IPS-18a (cell line): ENCODE results near the gene IQSEC3.

Experiments used
- H3K27ac ChIP-seq: one replicate; pipeline ENCODE4 v1.5.1; 2013; ENCODE audit warnings: low read length
- H3K27me3 ChIP-seq: one replicate; pipeline ENCODE4 v1.6.1; 2013; ENCODE audit warnings: mild to moderate bottlenecking, low read length; ENCODE audit not compliant: control insufficient read depth, insufficient read depth
- H3K36me3 ChIP-seq: one replicate; pipeline ENCODE4 v1.6.1; 2013; ENCODE audit warnings: low read depth, low read length; ENCODE audit not compliant: control insufficient read depth
- H3K4me1 ChIP-seq: one replicate; pipeline ENCODE4 v1.6.1; 2013; ENCODE audit warnings: low read depth, low read length; ENCODE audit not compliant: control insufficient read depth
- H3K4me3 ChIP-seq: one replicate; pipeline ENCODE4 v1.5.1; 2013; ENCODE audit warnings: low read length
- H3K9ac ChIP-seq: one replicate; pipeline ENCODE4 v1.6.1; 2013; ENCODE audit warnings: mild to moderate bottlenecking, low read length, moderate library complexity
- H3K9me3 ChIP-seq: one replicate; pipeline ENCODE4 v1.6.1; 2013; ENCODE audit warnings: low read depth, low read length; ENCODE audit not compliant: control insufficient read depth

The IQSEC3 gene

DNA sequence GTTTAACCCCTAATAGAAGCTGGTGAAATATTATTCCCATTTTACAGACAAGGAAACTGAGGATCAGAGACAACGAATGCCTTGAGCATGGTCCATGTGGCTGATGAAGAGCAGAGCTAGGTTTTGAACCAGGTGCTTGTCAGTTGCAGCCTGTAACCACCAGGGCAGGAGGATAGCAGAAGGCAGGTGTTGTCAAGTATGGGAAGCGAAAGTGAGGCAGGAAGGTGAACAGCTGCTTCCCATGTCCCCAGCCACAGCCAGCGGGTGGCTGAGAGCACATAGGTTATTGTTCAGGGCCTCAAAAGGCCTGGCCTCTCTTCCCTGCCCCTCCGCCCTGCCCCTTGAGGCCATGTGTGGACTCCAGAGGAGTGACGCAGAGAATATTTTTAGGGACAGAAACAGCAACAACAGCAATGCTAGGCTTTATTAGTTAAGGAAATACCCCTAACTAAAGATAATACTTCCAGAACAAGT is 39.6 kb downstream of the IQSEC3 start:
- Histone ChIP-seq H3K9me3 (no peaks in the 10 kb centered on the region), H3K36me3 (no peaks in the 10 kb centered on the region), H3K4me3 (no peak overlapping the region), H3K9ac (no peak overlapping the region), H3K4me1 (peaks cover 29% of the 10 kb centered on the region), H3K27me3 (no peaks in the 10 kb centered on the region), H3K27ac (no peak overlapping the region)

DNA sequence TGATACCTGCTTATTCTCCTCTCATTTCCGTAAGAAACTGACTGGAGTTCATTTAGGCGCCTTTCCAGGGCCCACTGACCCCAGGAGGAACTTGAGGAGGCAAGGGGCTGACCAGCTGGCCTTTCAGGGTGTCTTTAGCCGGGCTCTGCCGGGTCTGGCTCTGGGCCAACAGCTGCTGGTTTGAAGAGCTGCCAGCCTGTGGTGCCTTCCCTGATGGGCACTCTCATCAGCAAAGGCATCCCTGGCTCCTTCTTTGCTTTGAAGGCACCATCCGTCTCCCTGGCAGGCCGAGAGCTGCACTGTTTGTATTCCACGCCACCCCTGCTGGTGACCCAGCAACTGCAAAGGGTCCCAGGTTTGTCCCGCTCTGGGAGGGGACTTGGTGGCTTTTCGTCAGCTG is 42.0 kb downstream of the IQSEC3 start:
- H3K4me1 ChIP-seq, result peaks cover 20% of the 10 kb centered on the region
- no peak overlapping the region for H3K27ac ChIP-seq
- no peak overlapping the region for H3K9ac ChIP-seq
- H3K36me3 ChIP-seq, result no peaks in the 10 kb centered on the region
- no peaks in the 10 kb centered on the region for H3K27me3 ChIP-seq
- H3K9me3 ChIP-seq, result no peaks in the 10 kb centered on the region
- no peak overlapping the region for H3K4me3 ChIP-seq

DNA sequence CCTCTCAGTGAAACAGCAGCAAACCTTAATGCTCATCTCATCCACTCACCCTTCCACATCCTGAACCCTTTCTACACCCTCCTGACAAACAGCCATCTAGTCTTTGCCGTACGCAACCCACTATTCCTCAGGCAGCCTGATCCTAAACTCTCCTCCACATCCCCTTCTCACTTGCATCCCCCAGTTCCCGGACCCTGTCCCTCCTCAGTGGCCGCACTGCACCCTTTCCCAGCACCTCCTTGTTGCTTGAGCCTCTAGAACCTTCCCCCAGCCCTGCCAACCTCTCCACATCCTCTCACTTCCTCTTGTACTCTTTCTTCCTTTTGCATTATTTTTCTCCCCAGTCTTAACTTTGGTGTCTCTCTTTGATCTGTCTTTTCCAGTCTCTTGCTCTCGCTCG is 42.9 kb downstream of the IQSEC3 start:
- Histone ChIP-seq H3K36me3 (no peaks in the 10 kb centered on the region), H3K9me3 (no peaks in the 10 kb centered on the region), H3K4me3 (no peak overlapping the region), H3K27ac (peak overlapping the region; percentile 29), H3K4me1 (peaks cover 15% of the 10 kb centered on the region), H3K9ac (no peak overlapping the region), H3K27me3 (no peaks in the 10 kb centered on the region)

DNA sequence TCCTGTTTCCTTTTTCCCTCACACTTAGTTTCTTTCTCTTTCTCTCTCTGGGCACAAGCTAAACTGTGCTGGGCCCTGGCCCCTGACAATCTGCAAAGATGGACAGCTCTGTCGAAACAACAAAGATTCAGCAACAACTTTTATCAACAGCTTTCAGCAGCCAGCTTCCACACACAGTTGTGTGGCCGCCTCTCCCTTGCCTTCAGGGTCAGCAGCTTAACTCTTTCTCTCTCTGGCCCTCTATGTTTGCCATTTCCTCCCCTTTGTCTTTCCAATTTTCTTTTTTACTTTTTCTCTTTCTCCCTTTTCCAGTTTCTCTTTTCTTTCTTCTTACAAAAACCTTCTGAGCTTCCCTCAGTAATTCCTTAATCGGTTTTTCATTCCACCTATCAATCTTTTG is 43.3 kb downstream of the IQSEC3 start:
- H3K4me3 ChIP-seq, result no peak overlapping the region
- peaks cover 15% of the 10 kb centered on the region for H3K4me1 ChIP-seq
- H3K27ac ChIP-seq, result peak overlapping the region; percentile 29
- no peaks in the 10 kb centered on the region for H3K27me3 ChIP-seq
- H3K9ac ChIP-seq, result no peak overlapping the region
- no peaks in the 10 kb centered on the region for H3K9me3 ChIP-seq
- H3K36me3 ChIP-seq, result no peaks in the 10 kb centered on the region

DNA sequence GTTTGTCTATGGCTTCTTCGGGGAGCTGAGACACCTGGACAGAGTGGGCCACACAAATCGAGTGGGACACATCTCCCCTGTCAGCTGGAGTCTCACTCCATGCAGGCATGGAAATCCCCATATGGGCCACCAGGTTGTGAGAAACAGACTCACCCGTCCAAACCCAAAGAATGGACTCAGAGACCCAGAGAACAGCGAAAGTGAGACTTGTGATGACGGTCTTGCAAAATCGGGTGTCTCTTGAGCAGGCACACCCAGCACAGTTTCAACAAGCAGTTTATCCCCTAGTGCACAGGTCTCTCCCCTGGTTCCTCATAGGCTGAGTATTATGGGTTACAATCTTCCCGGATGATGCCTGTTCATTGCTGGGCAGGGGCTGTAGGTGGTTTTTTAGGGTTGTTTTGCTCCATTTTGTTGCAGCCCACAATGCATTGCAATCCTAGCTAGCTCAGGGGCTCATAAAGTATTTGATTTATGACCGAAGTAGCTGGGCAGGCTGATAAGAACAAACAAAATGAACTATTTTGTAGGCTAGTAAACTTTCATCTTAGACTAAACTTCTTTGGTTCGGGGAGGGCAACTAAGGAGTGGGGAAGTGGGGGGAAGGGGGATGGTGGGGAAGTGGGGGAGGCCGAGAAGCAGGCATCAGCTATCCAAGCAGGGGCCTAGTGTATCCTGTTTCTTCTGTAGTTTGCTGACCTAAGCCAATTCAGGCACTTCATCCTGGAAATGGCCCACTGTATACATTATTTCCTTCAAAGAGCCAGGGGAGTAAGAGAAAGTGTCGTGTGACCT is 45.3 kb downstream of the IQSEC3 start:
- no peaks in the 10 kb centered on the region for H3K9me3 ChIP-seq
- peaks cover 15% of the 10 kb centered on the region for H3K4me1 ChIP-seq
- no peaks in the 10 kb centered on the region for H3K27me3 ChIP-seq
- H3K9ac ChIP-seq, result no peak overlapping the region
- no peaks in the 10 kb centered on the region for H3K36me3 ChIP-seq
- no peak overlapping the region for H3K4me3 ChIP-seq
- H3K27ac ChIP-seq, result no peak overlapping the region

DNA sequence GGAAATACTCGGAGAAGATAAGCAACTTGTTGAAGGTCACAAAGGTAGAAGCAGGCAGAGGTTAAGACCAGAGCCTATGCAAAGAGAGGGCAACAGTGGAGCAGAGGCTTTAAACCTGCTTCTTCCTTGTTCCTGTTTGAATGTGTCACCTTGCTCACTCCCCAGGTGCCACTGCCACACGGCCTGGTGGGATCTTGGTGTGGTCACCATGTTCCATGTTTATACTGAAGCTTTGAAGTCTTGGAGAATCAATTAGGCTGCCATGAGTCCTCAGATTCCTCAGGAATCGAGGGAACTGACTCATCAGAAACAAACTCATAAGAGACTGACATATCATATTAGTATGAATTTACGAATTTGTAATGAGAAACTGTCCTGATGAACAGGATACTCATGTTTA is 46.8 kb downstream of the IQSEC3 start:
- H3K27ac ChIP-seq, result no peak overlapping the region
- no peaks in the 10 kb centered on the region for H3K27me3 ChIP-seq
- H3K36me3 ChIP-seq, result no peaks in the 10 kb centered on the region
- H3K9me3 ChIP-seq, result no peaks in the 10 kb centered on the region
- peaks cover 15% of the 10 kb centered on the region for H3K4me1 ChIP-seq
- H3K4me3 ChIP-seq, result no peak overlapping the region
- no peak overlapping the region for H3K9ac ChIP-seq

DNA sequence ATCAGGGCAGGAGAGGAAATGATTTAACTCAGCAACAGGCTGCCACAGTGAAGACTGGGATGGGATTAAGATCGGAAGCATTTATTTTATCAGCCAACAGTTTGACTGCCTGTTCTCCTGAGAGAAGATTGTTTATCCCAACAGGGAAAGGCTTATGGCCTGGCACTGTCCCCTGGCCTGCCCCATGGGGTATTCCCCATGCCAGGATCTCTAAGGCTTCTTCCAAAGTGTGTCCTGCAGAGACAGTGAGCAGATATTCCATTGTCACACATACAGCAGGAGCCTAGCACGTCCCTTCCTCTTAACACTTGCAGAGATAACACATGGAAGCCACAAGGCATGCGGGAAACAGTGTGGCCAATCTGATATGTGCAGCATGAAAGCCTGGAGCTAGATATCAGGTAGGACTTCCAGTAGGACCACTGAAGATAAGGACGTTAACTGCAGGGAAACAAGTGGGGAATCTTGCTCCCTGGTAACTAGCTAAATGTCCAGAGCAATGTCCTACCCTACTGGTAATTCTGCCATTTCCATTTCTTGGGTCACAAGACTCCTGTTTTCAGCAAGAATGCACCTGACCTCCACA is 48.2 kb downstream of the IQSEC3 start:
- Histone ChIP-seq H3K27ac (no peak overlapping the region), H3K4me3 (no peak overlapping the region), H3K4me1 (peaks cover 9% of the 10 kb centered on the region), H3K9me3 (no peaks in the 10 kb centered on the region), H3K27me3 (no peaks in the 10 kb centered on the region), H3K9ac (no peak overlapping the region), H3K36me3 (no peaks in the 10 kb centered on the region)

DNA sequence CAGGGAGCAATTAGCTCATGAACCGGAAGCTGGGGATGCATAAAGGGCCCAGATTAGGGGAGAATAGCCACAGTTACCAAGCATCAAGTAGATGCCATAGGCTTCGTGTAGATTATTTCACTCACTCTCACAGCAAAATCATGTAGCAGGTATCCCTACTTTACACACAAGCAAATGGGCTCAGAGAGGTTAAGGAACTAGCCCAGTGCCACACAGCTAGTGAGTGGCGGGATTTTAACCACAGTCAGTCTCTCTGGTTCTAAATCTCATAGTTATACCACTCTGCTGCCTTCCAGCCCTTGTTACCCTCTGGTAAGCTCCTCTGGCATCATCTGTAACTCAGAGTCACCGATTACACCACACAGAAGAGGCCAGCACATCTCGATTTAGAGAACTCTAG is 49.0 kb downstream of the IQSEC3 start:
- no peaks in the 10 kb centered on the region for H3K36me3 ChIP-seq
- H3K9me3 ChIP-seq, result no peaks in the 10 kb centered on the region
- no peak overlapping the region for H3K27ac ChIP-seq
- no peak overlapping the region for H3K4me3 ChIP-seq
- peaks cover 1% of the 10 kb centered on the region for H3K4me1 ChIP-seq
- no peaks in the 10 kb centered on the region for H3K27me3 ChIP-seq
- H3K9ac ChIP-seq, result no peak overlapping the region

DNA sequence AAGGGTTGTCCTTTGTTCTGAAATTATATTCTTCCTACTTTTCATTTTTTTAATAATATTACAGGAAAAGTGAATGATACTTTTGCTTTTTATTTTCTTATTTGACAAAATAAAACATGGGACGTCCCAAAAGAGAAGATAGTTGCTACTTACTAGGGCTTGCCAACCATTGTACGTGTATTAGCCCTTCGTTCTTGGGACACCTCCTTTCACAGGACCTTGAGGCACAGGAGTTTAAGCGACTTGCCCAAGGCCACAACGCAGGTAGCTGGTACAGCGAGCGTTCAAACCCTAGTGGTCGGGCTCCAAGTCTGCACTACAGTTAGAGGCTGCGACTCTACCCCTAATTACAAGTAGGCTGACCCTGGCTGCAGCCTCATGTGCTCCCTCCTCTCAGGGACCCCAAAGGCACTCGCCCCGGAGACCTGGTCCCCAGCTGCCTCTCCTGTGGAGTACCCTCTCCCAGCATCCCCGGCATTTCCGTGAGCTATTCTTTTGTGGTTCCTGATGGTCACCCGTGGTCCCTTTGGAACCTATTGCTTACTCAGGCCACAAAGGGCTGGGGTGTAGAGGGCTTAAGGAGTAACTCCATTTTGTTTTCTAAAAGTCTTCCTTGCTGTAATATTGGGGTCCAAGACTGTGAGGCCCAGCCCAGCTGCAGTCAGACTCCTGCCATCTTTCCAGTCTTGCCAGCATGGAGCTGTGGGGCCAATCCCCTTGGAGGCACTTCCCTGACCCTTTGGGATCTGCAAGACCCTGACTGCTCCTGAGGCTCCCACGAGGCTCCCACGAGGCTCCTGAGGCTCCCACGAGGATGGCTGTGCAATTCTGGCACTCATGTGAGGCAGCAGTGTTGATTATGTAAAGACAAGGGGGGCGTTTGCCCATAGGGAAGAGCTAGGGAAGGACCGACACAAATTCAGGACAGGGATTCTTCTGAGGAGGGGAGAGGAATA is 49.7 kb downstream of the IQSEC3 start:
- Histone ChIP-seq H3K36me3 (no peaks in the 10 kb centered on the region), H3K27me3 (no peaks in the 10 kb centered on the region), H3K4me3 (no peak overlapping the region), H3K4me1 (no peaks in the 10 kb centered on the region), H3K9ac (no peak overlapping the region), H3K9me3 (no peaks in the 10 kb centered on the region), H3K27ac (no peak overlapping the region)

DNA sequence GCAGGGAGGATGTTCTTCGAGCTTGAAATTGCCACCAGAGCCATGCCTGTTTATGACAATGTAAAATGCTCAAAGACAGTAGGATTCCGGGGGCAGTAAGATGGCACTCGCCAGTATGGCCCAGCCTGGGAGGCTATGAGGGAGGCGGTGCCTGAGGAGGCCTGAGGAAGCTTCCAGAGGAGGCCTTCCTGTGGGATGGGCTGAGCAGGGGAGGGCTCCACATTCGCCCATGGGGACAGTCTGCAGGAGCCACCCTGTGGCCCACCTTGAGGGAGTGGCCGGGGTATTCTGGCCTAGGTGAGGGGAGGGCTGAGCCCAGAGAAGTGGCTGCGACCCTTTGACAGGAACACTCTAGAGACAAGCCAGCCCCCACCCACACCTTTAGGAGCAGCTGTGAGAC is 50.7 kb downstream of the IQSEC3 start:
- no peaks in the 10 kb centered on the region for H3K36me3 ChIP-seq
- H3K4me3 ChIP-seq, result no peak overlapping the region
- H3K27ac ChIP-seq, result no peak overlapping the region
- no peaks in the 10 kb centered on the region for H3K27me3 ChIP-seq
- H3K9me3 ChIP-seq, result no peaks in the 10 kb centered on the region
- H3K4me1 ChIP-seq, result no peaks in the 10 kb centered on the region
- no peak overlapping the region for H3K9ac ChIP-seq

DNA sequence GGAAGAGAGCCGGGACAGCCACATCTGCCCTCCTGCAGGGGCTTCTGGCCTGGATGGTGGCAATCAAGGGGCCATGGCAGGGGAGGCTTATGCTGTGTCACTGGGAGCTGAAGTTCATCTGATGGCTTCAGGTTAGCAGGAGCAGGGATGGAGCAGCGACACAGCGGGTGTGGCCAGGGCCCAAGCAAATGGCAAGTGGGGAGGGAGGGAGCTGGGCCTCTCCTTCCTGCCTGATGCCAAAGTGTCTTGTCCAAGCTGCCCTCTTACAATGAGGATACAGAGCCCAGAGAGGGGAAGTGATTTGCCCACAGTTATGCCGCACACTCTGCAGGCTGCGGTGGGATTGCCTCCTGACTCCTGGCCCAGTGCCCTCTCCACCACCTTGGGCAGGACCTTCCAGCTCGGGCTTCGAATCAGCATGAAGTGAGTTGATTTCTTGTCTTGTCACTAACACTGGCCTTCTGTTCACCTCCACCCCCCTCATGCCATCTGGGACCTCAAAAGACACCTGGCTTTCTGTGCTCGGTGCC is 51.3 kb downstream of the IQSEC3 start:
- Histone ChIP-seq H3K27me3 (no peaks in the 10 kb centered on the region), H3K9ac (no peak overlapping the region), H3K9me3 (no peaks in the 10 kb centered on the region), H3K27ac (no peak overlapping the region), H3K36me3 (no peaks in the 10 kb centered on the region), H3K4me1 (no peaks in the 10 kb centered on the region), H3K4me3 (no peak overlapping the region)
